Testis (tissue), 2 donors: ENCODE results near the gene C5orf15.

Experiments
- POLR2A ChIP-seq: fragments of 450-650 bp; IDR thresholded peaks from one replicate; pipeline ENCODE4 v1.6.1; 2017; ENCODE audit warnings: antibody characterized with exemption, mild to moderate bottlenecking, moderate library complexity
- TF ChIP-seq, protein P1 (sequence below), 3 experiments: fragments of 450-650 bp in 2 of 3; fragments of 200-600 bp in 1 of 3; sonication (generic) in 1 of 3; IDR thresholded peaks; one replicate each; pipeline ENCODE4 v1.5.1; 2016 to 2019; ENCODE audit warnings: antibody characterized with exemption in 3 of 3, mild to moderate bottlenecking in 2 of 3, moderate library complexity in 1 of 3

DNA sequence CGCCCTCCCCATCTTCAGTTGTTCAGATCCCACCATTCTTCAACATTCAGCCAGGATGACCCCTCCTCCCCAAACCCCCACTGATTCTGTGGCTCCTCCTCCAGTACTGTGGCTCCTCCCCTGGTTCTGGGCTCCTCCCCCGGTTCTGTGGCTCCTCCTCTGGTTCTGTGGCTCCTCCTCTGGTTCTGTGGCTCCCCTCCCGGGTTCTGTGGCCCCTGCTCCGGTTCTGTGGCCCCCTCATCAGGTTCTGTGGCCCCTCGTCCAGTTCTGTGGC, 32.8 kb downstream of the C5orf15 start:
- TF ChIP-seq POLR2A: no peak
- TF ChIP-seq, protein P1, sequence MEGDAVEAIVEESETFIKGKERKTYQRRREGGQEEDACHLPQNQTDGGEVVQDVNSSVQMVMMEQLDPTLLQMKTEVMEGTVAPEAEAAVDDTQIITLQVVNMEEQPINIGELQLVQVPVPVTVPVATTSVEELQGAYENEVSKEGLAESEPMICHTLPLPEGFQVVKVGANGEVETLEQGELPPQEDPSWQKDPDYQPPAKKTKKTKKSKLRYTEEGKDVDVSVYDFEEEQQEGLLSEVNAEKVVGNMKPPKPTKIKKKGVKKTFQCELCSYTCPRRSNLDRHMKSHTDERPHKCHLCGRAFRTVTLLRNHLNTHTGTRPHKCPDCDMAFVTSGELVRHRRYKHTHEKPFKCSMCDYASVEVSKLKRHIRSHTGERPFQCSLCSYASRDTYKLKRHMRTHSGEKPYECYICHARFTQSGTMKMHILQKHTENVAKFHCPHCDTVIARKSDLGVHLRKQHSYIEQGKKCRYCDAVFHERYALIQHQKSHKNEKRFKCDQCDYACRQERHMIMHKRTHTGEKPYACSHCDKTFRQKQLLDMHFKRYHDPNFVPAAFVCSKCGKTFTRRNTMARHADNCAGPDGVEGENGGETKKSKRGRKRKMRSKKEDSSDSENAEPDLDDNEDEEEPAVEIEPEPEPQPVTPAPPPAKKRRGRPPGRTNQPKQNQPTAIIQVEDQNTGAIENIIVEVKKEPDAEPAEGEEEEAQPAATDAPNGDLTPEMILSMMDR (IDR thresholded peaks at IDR 0.05): no peak
